Measurements from ENCODE around the gene USP4. TPM values are rescaled to one million over a fixed set of nuclear protein-coding genes. Genes with fewer than 3 reads are reported as not detected.

USP4 gene
- total RNA-seq, 1 donor from 2014 or later = 55.0 TPM

GRCh38 chr3:49386056-49386756 is 46.4 kb upstream of the USP4 start:
- no peak overlapping the region for H3K4me3 Mint-ChIP-seq (ENCODE audit: unreplicated experiment)

GRCh38 chr3:49385617-49386016 is 45.8 kb upstream of the USP4 start:
- H3K36me3 Mint-ChIP-seq (ENCODE audit: low read depth, unreplicated experiment) = peaks cover 4% of the 10 kb centered on the region
- H3K9me3 Mint-ChIP-seq (ENCODE audit: unreplicated experiment) = no peaks in the 10 kb centered on the region
- H3K4me1 Mint-ChIP-seq (ENCODE audit: unreplicated experiment) = peaks cover 14% of the 10 kb centered on the region
- DNase-seq (ENCODE audit: low spot score) = no peak
- H3K4me3 Mint-ChIP-seq (ENCODE audit: unreplicated experiment) = no peak overlapping the region
- TF ChIP-seq CTCF (IDR thresholded peaks at IDR 0.05; ENCODE audit: unreplicated experiment) = no peak
- no peaks in the 10 kb centered on the region for H3K27me3 Mint-ChIP-seq (ENCODE audit: unreplicated experiment)
- no peak overlapping the region for H3K27ac Mint-ChIP-seq (ENCODE audit: unreplicated experiment)

More at GRCh38 chr3:49386056-49386756, 46.4 kb upstream of the USP4 start:
- H3K36me3 Mint-ChIP-seq (ENCODE audit: low read depth, unreplicated experiment) = peaks cover 4% of the 10 kb centered on the region
- no peaks in the 10 kb centered on the region for H3K27me3 Mint-ChIP-seq (ENCODE audit: unreplicated experiment)
- DNase-seq (ENCODE audit: low spot score) = no peak
- no peaks in the 10 kb centered on the region for H3K9me3 Mint-ChIP-seq (ENCODE audit: unreplicated experiment)
- H3K4me1 Mint-ChIP-seq (ENCODE audit: unreplicated experiment) = peaks cover 14% of the 10 kb centered on the region
- no peak for TF ChIP-seq CTCF (IDR thresholded peaks at IDR 0.05; ENCODE audit: unreplicated experiment)
- no peak overlapping the region for H3K27ac Mint-ChIP-seq (ENCODE audit: unreplicated experiment)

- no peak for TF ChIP-seq CTCF (IDR thresholded peaks at IDR 0.05; ENCODE audit: unreplicated experiment)
- Mint-ChIP-seq H3K36me3 (ENCODE audit: low read depth, unreplicated experiment) (peaks cover 5% of the 10 kb centered on the region), H3K9me3 (ENCODE audit: unreplicated experiment) (no peaks in the 10 kb centered on the region), H3K4me1 (ENCODE audit: unreplicated experiment) (peaks cover 20% of the 10 kb centered on the region), H3K4me3 (ENCODE audit: unreplicated experiment) (no peak overlapping the region), H3K27ac (ENCODE audit: unreplicated experiment) (peak overlapping the region; percentile 49), H3K27me3 (ENCODE audit: unreplicated experiment) (peaks cover 1% of the 10 kb centered on the region)
- DNase-seq (ENCODE audit: low spot score) = no peak
Measured at GRCh38 chr3:49383387-49383786, 43.5 kb upstream of the USP4 start.

- no peak overlapping the region for H3K27ac Mint-ChIP-seq (ENCODE audit: unreplicated experiment)
- DNase-seq (ENCODE audit: low spot score) = no peak
- H3K4me1 Mint-ChIP-seq (ENCODE audit: unreplicated experiment) = peaks cover 7% of the 10 kb centered on the region
- H3K9me3 Mint-ChIP-seq (ENCODE audit: unreplicated experiment) = no peaks in the 10 kb centered on the region
- peaks cover 7% of the 10 kb centered on the region for H3K27me3 Mint-ChIP-seq (ENCODE audit: unreplicated experiment)
- TF ChIP-seq CTCF (IDR thresholded peaks at IDR 0.05; ENCODE audit: unreplicated experiment) = no peak
- H3K4me3 Mint-ChIP-seq (ENCODE audit: unreplicated experiment) = no peak overlapping the region
- peaks cover 6% of the 10 kb centered on the region for H3K36me3 Mint-ChIP-seq (ENCODE audit: low read depth, unreplicated experiment)
Measured at GRCh38 chr3:49378249-49378895, 38.5 kb upstream of the USP4 start.

GRCh38 chr3:49377483-49377882 is 37.6 kb upstream of the USP4 start:
- no peak for DNase-seq (ENCODE audit: low spot score)
- Mint-ChIP-seq H3K4me3 (ENCODE audit: unreplicated experiment) (no peak overlapping the region), H3K27ac (ENCODE audit: unreplicated experiment) (no peak overlapping the region), H3K4me1 (ENCODE audit: unreplicated experiment) (peaks cover 6% of the 10 kb centered on the region), H3K9me3 (ENCODE audit: unreplicated experiment) (no peaks in the 10 kb centered on the region), H3K36me3 (ENCODE audit: low read depth, unreplicated experiment) (peaks cover 10% of the 10 kb centered on the region), H3K27me3 (ENCODE audit: unreplicated experiment) (peaks cover 7% of the 10 kb centered on the region)
- TF ChIP-seq CTCF (IDR thresholded peaks at IDR 0.05; ENCODE audit: unreplicated experiment) = no peak
